ENCODE measurements around the gene OR52B6. TPM values are rescaled to one million over a fixed set of nuclear protein-coding genes. Genes with fewer than 3 reads are reported as not detected.
"Not testable (repeated sequence)": the region's sequence is repeated elsewhere in the genome, so short reads cannot be mapped to it uniquely, and the experiment has no call there.

Gene OR52B6, protein sequence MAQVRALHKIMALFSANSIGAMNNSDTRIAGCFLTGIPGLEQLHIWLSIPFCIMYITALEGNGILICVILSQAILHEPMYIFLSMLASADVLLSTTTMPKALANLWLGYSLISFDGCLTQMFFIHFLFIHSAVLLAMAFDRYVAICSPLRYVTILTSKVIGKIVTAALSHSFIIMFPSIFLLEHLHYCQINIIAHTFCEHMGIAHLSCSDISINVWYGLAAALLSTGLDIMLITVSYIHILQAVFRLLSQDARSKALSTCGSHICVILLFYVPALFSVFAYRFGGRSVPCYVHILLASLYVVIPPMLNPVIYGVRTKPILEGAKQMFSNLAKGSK
- polyA plus RNA-seq (2013, experiment 1 of 2; ENCODE audit: insufficient read length): not detected
- not detected for polyA plus RNA-seq (2013, experiment 2 of 2; ENCODE audit: insufficient read length)

DNA sequence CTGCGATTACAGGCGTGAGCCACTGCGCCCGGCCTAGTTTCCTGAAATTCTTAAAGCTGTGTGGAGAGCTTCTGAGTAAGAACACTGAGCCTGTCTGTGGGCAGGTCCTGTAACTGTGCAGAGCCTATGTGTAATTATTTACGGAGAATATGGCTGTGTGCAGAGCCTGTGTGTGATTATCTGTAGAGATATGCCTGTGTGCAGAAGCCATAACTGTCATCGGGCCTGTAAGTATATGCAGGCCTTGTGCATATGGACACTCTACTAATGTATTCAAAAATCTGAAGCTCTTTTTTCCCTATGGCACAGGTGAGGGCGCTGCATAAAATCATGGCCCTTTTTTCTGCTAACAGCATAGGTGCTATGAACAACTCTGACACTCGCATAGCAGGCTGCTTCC is at the start of gene OR52B6:
OR52B6 (plus strand) TSS at position 301 of the 400 bp plus-strand sequence; CDS start at position 301, 0 bp downstream.
- DNase-seq: no peak

DNA sequence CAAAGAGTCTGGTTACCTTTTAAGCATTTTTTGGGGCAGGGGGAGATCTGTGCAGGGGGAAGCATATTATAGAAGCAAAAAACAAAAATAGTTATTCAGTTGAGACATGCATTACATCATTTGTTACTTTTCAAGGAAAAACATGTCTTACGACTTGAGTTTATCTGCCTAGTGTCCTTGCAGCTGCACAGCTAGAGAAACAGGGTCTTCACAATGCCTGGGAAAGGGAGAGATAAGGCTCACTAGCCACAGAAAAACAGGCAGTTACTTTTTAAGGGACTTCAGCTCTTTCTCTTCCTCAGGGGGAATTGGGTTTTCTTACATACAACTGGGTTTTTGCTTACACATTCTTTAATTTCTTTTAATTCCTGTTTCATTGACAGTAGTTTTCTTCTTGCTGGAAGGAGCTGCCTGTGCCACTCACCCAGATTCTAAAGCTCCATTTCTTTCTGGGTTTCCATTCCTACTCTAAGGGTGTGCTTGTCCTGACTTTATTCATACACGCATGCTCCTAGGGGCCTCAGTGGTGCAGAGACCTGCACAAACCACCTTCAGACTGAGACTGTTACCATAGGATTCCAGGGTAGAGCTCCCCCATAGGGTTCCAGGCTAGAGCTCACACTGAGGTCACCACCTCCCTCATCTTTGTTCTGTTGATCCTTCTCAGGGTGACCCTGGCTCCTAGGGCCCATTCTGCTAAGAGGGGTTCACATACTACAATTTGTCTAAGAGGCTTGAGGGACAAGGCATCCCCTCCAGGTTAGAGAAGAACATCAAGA is 49.4 kb upstream of the OR52B6 start:
- no peak for DNase-seq

DNA sequence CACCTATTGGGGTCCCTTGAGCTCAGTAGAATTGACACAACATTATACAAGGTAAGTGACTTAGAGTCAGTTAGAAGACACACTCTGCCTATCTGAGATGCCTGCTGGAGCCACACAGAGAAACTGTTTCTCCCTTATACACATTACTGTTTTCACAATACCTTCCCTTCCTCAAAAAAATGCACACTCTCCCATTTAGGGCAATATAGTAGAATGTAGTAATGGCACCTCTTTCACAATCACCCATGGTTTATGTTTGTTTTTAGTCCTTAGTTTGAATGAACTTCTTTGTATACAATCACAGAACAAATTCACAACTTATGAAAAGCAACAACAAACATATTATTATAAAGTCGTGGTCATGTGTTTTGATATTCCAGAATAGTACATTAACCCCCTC is 46.6 kb upstream of the OR52B6 start:
- no peak for DNase-seq

DNA sequence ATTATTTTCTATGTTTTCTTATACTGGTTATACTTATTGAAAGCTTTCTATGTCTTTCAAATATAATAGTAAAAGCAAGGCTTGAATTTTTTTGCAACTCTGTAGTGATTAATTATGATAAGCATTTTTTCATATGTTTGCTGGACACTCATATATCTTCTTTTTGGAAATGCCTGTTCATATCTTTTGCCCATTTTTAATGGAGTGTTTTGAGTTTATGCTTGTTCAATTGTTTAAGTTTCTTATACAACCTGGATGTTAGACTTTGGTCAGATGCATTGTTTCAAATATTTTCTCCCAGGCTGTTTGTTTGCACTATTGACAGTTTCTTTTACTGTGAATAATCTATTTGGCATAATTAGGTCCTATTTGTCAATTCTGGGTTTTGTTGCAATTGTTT is 44.2 kb upstream of the OR52B6 start:
- DNase-seq: no peak

DNA sequence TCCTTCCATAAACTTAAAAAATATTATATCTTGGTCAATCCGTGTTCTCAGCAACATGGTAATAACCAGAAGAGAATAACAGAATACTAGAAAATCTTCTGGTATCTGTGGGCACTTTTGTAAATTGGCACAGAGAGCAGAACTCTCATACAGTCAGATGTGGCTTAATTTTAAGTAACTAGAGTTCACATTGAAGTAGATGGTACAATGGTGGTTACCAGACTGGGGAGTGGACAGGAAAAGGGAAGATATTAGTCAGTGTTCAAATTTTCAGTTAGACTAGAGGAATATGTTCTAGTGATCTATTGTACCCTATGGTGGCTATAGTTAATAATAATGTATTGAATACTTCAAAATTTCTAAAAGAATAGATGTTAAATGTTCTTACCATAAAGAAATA is 39.2 kb upstream of the OR52B6 start:
- no peak for DNase-seq

DNA sequence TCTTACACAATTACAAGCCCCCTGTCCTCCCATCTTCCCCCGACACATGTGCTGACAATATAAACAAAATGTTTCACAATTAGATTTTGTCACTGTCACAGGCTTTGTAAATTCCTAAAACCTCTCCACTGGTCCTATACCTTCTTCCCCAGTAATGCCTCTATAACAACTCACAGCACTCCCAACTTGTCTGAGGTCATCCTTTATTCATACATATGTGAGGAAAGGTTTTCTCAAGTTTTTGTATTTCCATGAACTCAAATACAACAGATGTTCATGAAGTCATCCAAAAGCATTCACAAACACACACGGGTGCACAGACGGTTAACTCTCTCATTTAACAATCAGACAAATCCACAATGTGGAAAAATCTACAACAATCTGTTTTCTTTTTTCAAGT is 34.2 kb upstream of the OR52B6 start:
- DNase-seq: peak; percentile 56

DNA sequence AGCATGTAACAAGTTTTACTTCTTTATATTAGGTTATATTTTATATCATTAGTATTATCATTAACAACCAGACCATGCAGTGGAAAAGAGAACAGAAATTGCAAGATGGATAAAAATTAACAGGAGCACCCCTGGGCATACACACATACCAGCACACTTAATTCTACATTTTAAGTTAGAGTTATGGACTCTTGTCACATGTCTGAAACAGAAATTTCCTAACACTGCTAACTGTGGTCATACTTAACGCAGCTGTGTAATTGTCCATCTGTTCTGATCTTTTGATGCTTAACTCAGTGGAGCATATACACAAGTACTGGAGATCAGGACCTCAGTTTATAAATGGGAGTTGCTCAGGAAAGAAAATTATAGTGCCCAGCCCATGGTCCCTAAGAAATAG is 32.7 kb upstream of the OR52B6 start:
- no peak for DNase-seq

DNA sequence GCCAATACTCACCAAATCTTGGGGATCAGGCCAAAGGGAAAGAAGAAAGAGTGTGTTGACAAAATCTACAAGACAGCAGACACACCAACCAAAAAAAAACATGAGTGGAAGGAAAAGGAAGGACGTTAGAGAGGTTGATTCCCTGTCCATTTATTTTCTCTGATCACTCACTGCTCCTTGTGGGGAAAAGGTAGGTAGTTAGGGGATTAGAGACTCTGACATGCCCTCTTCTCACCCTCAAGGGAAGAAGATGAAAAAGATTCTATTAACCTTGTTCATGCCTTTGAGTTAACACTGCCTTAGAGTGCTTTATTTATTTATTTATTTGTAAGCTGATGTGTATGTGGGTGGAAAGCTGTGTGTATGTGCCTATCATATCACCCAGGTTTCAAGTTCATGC is 32.2 kb upstream of the OR52B6 start, which contains the start of gene OR52H1:
OR52H1 (minus strand) TSS at position 101 of the 400 bp plus-strand sequence. CDS start 3,035 bp downstream, outside the sequence.
- no peak for DNase-seq

DNA sequence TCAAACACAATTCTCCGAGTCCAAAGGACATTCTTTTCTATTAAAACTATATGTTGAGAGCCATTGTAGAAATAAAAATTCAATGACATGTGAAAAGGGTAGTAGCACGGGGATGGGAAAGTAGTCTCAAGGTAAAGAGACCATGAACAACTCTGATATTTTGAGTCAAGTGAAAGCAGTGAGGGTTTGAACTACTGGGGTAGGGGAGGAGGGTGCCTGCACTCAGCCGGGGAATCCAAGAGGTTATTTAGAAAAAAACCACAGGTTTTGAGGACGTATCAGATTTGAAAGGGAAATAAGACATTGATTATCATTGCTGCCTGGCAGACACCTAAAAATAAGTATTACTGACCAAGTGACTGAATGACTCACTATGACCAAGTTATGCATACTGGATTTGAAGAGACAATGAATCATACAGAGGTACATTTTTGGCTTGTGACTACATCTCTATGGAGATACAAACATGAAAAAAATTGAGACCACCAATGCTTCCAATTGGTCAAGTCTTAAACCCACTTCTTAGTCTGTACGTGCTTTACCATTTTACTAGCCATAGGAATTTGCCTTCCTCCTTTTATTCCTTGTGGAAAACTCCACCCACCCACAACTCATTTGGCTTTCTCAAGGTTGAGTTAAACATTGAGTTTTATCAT is 30.1 kb upstream of the OR52B6 start:
- DNase-seq: peak; percentile 94

DNA sequence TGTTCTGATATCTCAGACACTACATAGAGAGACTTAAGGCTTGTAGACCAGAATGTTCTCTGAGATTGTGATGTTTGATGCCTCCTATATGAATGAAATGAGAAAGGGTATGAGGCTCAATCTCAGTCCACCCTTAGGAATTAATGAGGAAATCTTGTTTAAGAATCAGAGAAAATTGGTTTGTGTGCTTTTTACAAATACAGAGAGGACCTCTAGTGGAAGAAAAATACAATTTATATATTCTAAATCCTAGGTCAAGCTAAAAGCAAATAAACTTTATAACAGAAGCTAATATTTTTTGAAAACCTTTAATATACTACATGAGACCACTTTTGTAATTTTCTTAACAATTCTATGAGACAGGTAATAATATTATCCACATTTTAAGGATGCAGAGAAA is 27.3 kb upstream of the OR52B6 start:
- no peak for DNase-seq

DNA sequence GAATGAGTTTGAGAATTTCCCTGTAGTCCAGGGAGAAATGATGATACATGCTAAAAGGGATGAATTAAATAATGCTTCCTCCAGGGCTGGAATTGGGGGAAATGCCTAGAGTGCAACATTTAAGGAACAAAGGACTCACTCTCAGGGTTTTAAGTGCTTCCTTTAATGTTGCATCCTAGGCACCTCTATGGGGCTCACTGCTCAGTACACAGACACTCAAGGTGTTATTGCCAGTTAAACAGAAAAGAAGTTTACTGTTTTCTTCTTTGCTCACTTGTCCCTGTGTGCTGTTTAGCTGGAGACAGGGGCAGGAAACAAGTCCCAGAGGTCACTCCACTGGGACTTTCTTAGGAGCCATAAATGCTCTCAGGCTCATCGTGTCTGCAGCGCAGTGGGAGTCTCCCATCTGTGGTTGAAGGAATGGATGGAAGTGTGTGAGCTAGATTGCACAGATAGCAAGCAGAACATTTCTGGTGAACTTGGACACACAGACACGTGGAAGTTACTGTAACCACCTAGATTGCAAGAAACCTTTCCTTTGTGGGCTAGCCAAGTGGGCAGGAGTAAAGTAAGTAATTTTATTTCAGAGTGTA is 24.0 kb upstream of the OR52B6 start:
- no peak for DNase-seq

DNA sequence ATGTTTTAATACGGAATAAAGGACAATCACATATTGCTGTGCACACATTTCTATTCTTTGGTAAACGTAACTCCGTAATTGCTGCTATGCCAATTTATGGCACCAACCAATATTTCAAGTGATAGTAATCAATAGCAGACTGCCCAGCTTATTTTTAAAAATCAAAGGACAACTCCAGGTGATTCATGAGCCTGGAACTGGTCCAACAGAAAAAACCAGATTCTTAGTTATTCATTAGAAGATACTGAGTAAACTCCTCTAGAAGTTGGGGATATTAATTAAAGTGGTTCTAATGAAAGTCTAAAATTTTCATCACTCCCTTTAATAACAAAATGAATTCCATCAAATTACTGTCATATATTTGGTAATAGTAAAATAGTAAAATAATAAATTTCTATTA is 22.9 kb upstream of the OR52B6 start:
- DNase-seq: no peak

DNA sequence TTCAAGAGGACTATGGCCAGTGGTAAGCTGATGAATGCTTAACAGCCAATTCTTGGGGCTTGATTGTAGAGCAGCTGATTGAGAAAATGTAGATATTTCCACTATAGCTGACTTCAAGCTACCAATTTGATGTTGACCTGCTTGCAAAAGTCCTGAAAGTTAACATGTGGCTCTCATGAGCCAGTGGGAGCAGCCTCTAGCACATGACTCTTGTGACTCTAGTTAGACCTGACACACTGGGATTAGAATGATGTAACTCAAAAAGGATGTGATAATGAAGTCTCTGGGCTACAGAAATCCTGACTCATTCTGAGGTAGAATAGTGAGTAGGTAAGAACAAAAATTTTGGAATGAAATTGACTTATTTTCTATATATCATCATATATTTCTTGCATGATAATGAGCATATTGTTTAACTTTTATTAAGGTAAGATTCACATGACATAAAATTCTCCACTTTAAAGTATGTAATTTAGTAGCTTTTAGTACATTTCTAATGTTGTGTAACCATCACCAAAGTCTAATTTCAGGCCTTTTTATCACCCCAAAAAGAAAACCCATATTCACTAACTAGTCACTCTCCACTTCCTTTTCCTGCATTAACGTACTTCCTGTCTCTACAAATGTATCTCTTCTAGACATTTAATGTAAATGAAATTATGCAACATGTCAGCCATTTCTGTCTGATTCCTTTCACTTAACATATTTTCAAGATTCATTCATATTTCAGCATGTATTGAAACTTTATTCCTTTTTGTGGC is 16.2 kb upstream of the OR52B6 start:
- DNase-seq: no peak

DNA sequence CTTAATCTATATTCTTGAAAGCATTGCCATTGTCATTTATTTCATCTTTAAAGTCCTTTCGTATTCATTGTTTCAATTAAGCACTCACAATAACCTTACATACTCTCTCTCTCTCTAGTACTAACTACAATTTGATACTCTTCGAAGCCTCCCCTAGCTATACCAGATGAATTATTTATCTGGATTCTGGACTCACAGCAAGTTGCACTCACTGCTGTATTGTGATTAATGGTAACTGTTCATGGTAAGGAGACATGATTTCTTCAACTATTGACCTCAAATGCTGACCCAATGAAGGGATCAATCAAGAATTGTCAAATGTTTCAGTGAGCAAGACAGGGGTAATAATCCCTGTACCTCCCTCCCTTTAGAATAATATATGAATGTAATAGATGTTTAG is 6.0 kb upstream of the OR52B6 start:
- no peak for DNase-seq

DNA sequence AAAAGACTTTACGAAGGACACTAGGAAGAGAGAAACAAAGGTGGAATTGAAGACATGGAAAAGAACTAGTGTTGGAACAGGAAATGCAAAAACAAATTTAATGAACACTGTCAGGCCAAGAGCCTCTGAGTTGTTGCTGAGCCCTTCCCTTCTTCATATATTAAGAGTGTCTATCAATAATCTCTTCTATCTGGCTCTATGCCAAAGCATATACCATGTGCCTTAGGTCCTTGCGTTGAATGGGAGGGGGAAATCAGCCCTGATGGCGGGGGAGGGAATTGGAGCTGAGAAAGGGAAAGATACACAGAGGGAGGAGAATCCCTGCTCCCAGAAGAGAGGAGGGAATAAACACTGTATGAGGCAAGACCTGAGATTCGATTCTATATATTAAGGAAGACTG is 5.5 kb upstream of the OR52B6 start:
- DNase-seq: no peak

DNA sequence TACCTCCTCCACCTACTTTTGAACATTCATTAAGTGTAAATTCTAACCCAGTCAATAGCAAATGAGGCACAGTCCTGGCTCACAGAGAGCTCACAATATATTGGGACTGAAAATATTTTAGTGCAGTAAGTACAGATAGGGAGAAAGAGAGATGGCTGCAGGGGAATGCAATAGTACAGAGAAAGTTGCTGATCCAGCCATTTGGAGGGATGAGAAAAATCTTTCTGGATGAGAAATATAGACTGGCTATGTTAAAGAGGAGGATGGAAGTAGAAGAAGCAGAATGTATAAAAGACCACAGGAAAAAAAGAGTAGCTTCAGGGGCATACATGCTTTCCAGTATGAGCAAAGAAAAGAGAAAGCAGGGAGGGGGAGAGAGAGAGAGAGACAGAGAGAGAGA is 3.6 kb upstream of the OR52B6 start:
- no peak for DNase-seq

DNA sequence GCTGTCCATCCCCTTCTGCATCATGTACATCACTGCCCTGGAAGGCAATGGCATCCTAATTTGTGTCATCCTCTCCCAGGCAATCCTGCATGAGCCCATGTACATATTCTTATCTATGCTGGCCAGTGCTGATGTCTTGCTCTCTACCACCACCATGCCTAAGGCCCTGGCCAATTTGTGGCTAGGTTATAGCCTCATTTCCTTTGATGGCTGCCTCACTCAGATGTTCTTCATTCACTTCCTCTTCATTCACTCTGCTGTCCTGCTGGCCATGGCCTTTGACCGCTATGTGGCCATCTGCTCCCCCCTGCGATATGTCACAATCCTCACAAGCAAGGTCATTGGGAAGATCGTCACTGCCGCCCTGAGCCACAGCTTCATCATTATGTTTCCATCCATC is 337 bp downstream of the OR52B6 start:
- DNase-seq: no peak

DNA sequence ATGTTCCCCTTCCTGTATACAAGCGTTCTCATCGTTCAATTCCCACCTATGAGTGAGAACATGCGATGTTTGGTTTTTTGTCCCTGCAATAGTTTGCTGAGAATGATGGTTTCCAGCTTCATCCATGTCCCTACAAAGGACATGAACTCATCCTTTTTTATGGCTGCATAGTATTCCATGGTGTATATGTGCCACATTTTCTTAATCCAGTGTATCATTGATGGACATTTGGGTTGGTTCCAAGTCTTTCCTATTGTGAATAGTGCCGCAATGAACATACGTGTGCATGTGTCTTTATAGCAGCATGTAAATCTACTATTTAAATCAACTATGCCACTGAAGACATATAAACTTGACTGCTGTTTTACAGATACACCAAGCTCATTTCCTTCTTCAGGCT is 3.8 kb downstream of the OR52B6 start:
- not testable (repeated sequence) for DNase-seq

DNA sequence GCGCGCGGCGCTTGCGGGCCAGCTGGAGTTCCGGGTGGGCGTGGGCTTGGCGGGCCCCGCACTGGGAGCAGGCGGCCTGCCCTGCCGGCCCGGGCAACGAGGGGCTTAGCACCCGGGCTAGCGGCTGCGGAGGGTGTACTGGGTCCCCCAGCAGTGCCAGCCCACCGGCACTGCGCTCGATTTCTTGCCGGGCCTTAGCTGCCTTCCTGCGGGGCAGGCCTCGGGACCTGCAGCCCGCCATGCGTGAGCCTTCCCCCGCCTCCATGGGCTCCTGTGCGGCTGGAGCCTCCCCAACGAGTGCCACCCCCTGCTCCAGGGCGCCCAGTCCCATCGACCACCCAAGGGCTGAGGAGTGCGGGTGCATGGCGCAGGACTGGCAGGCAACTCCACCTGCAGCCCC is 9.2 kb downstream of the OR52B6 start:
- not testable (repeated sequence) for DNase-seq

DNA sequence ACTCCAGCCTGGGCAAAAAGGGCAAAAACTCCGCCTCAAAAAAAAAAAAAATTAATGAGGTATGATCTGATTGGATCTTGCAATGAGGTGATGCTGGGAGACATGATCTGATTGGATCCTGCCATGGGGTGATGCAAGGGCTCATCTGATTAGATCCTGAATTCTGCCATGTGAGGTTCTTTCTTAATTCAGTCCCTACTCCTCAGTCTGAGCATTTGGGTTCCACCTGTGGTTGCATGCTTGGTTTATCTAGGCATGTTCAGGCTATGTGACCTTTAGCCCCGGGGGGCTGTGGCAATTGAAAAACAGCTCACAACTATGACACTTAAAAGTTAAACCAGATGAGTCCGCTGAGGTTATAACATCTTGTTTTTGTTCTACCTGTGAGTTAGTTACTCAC is 10.9 kb downstream of the OR52B6 start:
- no peak for DNase-seq

DNA sequence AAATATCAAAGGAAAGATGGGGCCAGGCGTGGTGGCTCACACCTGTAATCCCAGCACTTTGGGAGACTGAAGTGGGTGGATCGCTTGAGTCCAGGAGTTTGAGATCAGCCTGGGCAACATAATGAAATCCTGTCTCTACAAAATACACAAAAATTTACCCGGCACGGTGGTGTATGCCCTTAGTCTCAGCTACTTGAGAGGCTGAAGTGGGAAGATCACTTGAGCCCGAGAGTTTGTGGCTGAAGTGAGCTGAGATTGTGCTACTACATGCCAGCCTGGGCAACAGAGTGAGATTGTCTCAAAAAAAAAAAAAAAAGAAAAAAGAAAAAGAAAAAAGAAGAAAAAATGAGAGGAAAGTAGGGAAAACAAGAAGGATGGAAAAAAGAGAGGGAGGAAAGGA is 11.9 kb downstream of the OR52B6 start:
- DNase-seq: no peak

DNA sequence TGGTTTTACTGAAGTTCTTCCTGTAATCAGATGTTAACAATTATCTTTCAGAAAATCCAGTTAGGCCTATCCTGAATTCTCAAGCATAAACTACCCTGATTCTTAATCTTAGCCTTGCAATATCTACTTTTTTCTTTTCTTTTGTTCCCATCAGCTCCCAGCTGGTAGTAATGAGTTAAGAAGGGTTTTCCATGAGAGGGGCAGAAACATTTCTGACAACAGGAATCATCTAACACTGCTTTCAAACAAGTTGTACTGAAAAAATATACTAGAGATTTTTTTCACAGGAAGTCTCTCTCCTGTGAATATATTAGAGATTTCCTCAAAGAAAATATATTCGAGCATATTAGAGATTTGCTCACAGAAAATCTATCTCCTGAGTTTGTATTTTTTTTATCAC is 12.5 kb downstream of the OR52B6 start:
- peak; percentile 16 for DNase-seq

All from fibroblast of skin of back (primary cell).